Measurements from ENCODE around the gene TRAT1.

- TF ChIP-seq GATA3 (IDR thresholded peaks at IDR 0.05; ENCODE audit: low read depth, low read length) (no peak), GATA2 (IDR thresholded peaks at IDR 0.05; ENCODE audit: low read depth, low read length) (no peak)
Measured at GRCh38 chr3:108823227-108823626, 641 bp downstream of the TRAT1 start.
